Measurements from ENCODE around the gene ZSWIM6. TPM values are rescaled to one million over a fixed set of nuclear protein-coding genes. Genes with fewer than 3 reads are reported as not detected.

The ZSWIM6 gene
- total RNA-seq, 1 donor from 2014 or later, result 9.6 TPM

- H3K9me3 Mint-ChIP-seq, result no peaks in the 10 kb centered on the region
- DNase-seq (ENCODE audit: low spot score), result no peak
- H3K27ac Mint-ChIP-seq, result no peak overlapping the region
- peaks cover 2% of the 10 kb centered on the region for H3K27me3 Mint-ChIP-seq (ENCODE audit: insufficient read depth)
- H3K36me3 Mint-ChIP-seq (ENCODE audit: low read depth), result no peaks in the 10 kb centered on the region
- H3K4me3 Mint-ChIP-seq, result no peak overlapping the region
- H3K4me1 Mint-ChIP-seq (ENCODE audit: low read depth), result peaks cover 7% of the 10 kb centered on the region
- intact Hi-C loops (cut with micrococcal nuclease), result no loop called here
These were observed 100.0 kb downstream of the ZSWIM6 start for GRCh38 chr5:61431923-61432620.

- H3K36me3 Mint-ChIP-seq (ENCODE audit: low read depth), result no peaks in the 10 kb centered on the region
- intact Hi-C loops (cut with micrococcal nuclease), result no loop called here
- DNase-seq (ENCODE audit: low spot score), result no peak
- H3K4me1 Mint-ChIP-seq (ENCODE audit: low read depth), result no peaks in the 10 kb centered on the region
- no peak overlapping the region for H3K27ac Mint-ChIP-seq
- H3K4me3 Mint-ChIP-seq, result no peak overlapping the region
- peaks cover 2% of the 10 kb centered on the region for H3K27me3 Mint-ChIP-seq (ENCODE audit: insufficient read depth)
- peaks cover 10% of the 10 kb centered on the region for H3K9me3 Mint-ChIP-seq
These were observed 103.3 kb downstream of the ZSWIM6 start for GRCh38 chr5:61435368-61435767.

GRCh38 chr5:61438298-61438970, 106.4 kb downstream of the ZSWIM6 start:
- Mint-ChIP-seq H3K27ac (no peak overlapping the region), H3K36me3 (ENCODE audit: low read depth) (peaks cover 4% of the 10 kb centered on the region), H3K4me3 (no peak overlapping the region), H3K4me1 (ENCODE audit: low read depth) (no peaks in the 10 kb centered on the region), H3K9me3 (peaks cover 39% of the 10 kb centered on the region), H3K27me3 (ENCODE audit: insufficient read depth) (no peaks in the 10 kb centered on the region)
- intact Hi-C loops (cut with micrococcal nuclease), result no loop called here
- no peak for DNase-seq (ENCODE audit: low spot score)

- no peak for DNase-seq (ENCODE audit: low spot score)
- Mint-ChIP-seq H3K9me3 (peaks cover 39% of the 10 kb centered on the region), H3K27ac (no peak overlapping the region), H3K4me1 (ENCODE audit: low read depth) (no peaks in the 10 kb centered on the region), H3K36me3 (ENCODE audit: low read depth) (peaks cover 4% of the 10 kb centered on the region), H3K4me3 (no peak overlapping the region), H3K27me3 (ENCODE audit: insufficient read depth) (no peaks in the 10 kb centered on the region)
- intact Hi-C loops (cut with micrococcal nuclease), result no loop called here
These were observed 108.0 kb downstream of the ZSWIM6 start for GRCh38 chr5:61440086-61440485.

- Mint-ChIP-seq H3K27me3 (ENCODE audit: insufficient read depth) (no peaks in the 10 kb centered on the region), H3K4me3 (no peak overlapping the region), H3K27ac (no peak overlapping the region), H3K4me1 (ENCODE audit: low read depth) (no peaks in the 10 kb centered on the region), H3K9me3 (peaks cover 39% of the 10 kb centered on the region), H3K36me3 (ENCODE audit: low read depth) (peaks cover 4% of the 10 kb centered on the region)
- intact Hi-C loops (cut with micrococcal nuclease), result no loop called here
- DNase-seq (ENCODE audit: low spot score), result no peak
These were observed 108.5 kb downstream of the ZSWIM6 start for GRCh38 chr5:61440596-61440995.

GRCh38 chr5:61441742-61442141, 109.7 kb downstream of the ZSWIM6 start:
- H3K27me3 Mint-ChIP-seq (ENCODE audit: insufficient read depth), result no peaks in the 10 kb centered on the region
- intact Hi-C loops (cut with micrococcal nuclease), result no loop called here
- no peak overlapping the region for H3K4me3 Mint-ChIP-seq
- H3K4me1 Mint-ChIP-seq (ENCODE audit: low read depth), result no peaks in the 10 kb centered on the region
- peaks cover 39% of the 10 kb centered on the region for H3K9me3 Mint-ChIP-seq
- H3K36me3 Mint-ChIP-seq (ENCODE audit: low read depth), result peaks cover 4% of the 10 kb centered on the region
- DNase-seq (ENCODE audit: low spot score), result no peak
- no peak overlapping the region for H3K27ac Mint-ChIP-seq

- H3K27me3 Mint-ChIP-seq (ENCODE audit: insufficient read depth), result no peaks in the 10 kb centered on the region
- no peaks in the 10 kb centered on the region for H3K4me1 Mint-ChIP-seq (ENCODE audit: low read depth)
- H3K36me3 Mint-ChIP-seq (ENCODE audit: low read depth), result peaks cover 5% of the 10 kb centered on the region
- intact Hi-C loops (cut with micrococcal nuclease), result no loop called here
- DNase-seq (ENCODE audit: low spot score), result no peak
- H3K9me3 Mint-ChIP-seq, result peaks cover 22% of the 10 kb centered on the region
- no peak overlapping the region for H3K27ac Mint-ChIP-seq
- no peak overlapping the region for H3K4me3 Mint-ChIP-seq
These were observed 115.9 kb downstream of the ZSWIM6 start for GRCh38 chr5:61447780-61448495.

- DNase-seq (ENCODE audit: low spot score), result no peak
- no peaks in the 10 kb centered on the region for H3K4me1 Mint-ChIP-seq (ENCODE audit: low read depth)
- intact Hi-C loops (cut with micrococcal nuclease), result no loop called here
- H3K4me3 Mint-ChIP-seq, result no peak overlapping the region
- H3K27ac Mint-ChIP-seq, result no peak overlapping the region
- H3K36me3 Mint-ChIP-seq (ENCODE audit: low read depth), result peaks cover 5% of the 10 kb centered on the region
- H3K27me3 Mint-ChIP-seq (ENCODE audit: insufficient read depth), result no peaks in the 10 kb centered on the region
- H3K9me3 Mint-ChIP-seq, result peaks cover 18% of the 10 kb centered on the region
These were observed 117.9 kb downstream of the ZSWIM6 start for GRCh38 chr5:61449804-61450492.

- intact Hi-C loops (cut with micrococcal nuclease), result no loop called here
- Mint-ChIP-seq H3K36me3 (ENCODE audit: low read depth) (peaks cover 5% of the 10 kb centered on the region), H3K4me3 (no peak overlapping the region), H3K27me3 (ENCODE audit: insufficient read depth) (no peaks in the 10 kb centered on the region), H3K4me1 (ENCODE audit: low read depth) (no peaks in the 10 kb centered on the region), H3K9me3 (peaks cover 18% of the 10 kb centered on the region), H3K27ac (no peak overlapping the region)
- DNase-seq (ENCODE audit: low spot score), result no peak
These were observed 118.6 kb downstream of the ZSWIM6 start for GRCh38 chr5:61450493-61451279.

GRCh38 chr5:61455179-61456006, 123.3 kb downstream of the ZSWIM6 start:
- no peaks in the 10 kb centered on the region for H3K9me3 Mint-ChIP-seq
- intact Hi-C loops (cut with micrococcal nuclease), result no loop called here
- H3K4me1 Mint-ChIP-seq (ENCODE audit: low read depth), result no peaks in the 10 kb centered on the region
- no peak overlapping the region for H3K27ac Mint-ChIP-seq
- no peak for DNase-seq (ENCODE audit: low spot score)
- no peaks in the 10 kb centered on the region for H3K36me3 Mint-ChIP-seq (ENCODE audit: low read depth)
- H3K27me3 Mint-ChIP-seq (ENCODE audit: insufficient read depth), result no peaks in the 10 kb centered on the region
- no peak overlapping the region for H3K4me3 Mint-ChIP-seq

- Mint-ChIP-seq H3K4me3 (no peak overlapping the region), H3K36me3 (ENCODE audit: low read depth) (no peaks in the 10 kb centered on the region), H3K9me3 (no peaks in the 10 kb centered on the region), H3K27me3 (ENCODE audit: insufficient read depth) (no peaks in the 10 kb centered on the region), H3K4me1 (ENCODE audit: low read depth) (no peaks in the 10 kb centered on the region), H3K27ac (no peak overlapping the region)
- intact Hi-C loops (cut with micrococcal nuclease), result no loop called here
- DNase-seq (ENCODE audit: low spot score), result no peak
These were observed 128.4 kb downstream of the ZSWIM6 start for GRCh38 chr5:61460471-61460870.

- no peaks in the 10 kb centered on the region for H3K9me3 Mint-ChIP-seq
- no peak overlapping the region for H3K27ac Mint-ChIP-seq
- intact Hi-C loops (cut with micrococcal nuclease), result no loop called here
- no peak for DNase-seq (ENCODE audit: low spot score)
- H3K36me3 Mint-ChIP-seq (ENCODE audit: low read depth), result no peaks in the 10 kb centered on the region
- no peaks in the 10 kb centered on the region for H3K27me3 Mint-ChIP-seq (ENCODE audit: insufficient read depth)
- H3K4me3 Mint-ChIP-seq, result no peak overlapping the region
- no peaks in the 10 kb centered on the region for H3K4me1 Mint-ChIP-seq (ENCODE audit: low read depth)
These were observed 129.4 kb downstream of the ZSWIM6 start for GRCh38 chr5:61461417-61461816.

All from activated T-helper 1 cell treated with anti-CD3 and anti-CD28 coated beads, Interleukin-12 subunit alpha, Interleukin-12 subunit beta, Interleukin-2, Interleukin-4 antibody, amounts not matched to agents 30 ng/mL and 10 ng/mL and 1 ng/mL, durations not matched to agents 14 hours and 24 hours and 36 hours (primary cell).